Measurements from ENCODE around the gene JRKL.
"Not testable (repeated sequence)": the region's sequence is repeated elsewhere in the genome, so short reads cannot be mapped to it uniquely, and the experiment has no call there.

JRKL gene

GRCh38 chr11:96430668-96431067, 40.9 kb downstream of the JRKL start:
- no peak overlapping the region for H3K4me2 ChIP-seq (ENCODE audit: low read length)
- no peaks in the 10 kb centered on the region for H3K36me3 ChIP-seq (ENCODE audit: control insufficient read depth, insufficient read depth, low read length)
- no peak overlapping the region for H3K9ac ChIP-seq
- no peak overlapping the region for H3K27ac ChIP-seq
- TF ChIP-seq, protein P1, sequence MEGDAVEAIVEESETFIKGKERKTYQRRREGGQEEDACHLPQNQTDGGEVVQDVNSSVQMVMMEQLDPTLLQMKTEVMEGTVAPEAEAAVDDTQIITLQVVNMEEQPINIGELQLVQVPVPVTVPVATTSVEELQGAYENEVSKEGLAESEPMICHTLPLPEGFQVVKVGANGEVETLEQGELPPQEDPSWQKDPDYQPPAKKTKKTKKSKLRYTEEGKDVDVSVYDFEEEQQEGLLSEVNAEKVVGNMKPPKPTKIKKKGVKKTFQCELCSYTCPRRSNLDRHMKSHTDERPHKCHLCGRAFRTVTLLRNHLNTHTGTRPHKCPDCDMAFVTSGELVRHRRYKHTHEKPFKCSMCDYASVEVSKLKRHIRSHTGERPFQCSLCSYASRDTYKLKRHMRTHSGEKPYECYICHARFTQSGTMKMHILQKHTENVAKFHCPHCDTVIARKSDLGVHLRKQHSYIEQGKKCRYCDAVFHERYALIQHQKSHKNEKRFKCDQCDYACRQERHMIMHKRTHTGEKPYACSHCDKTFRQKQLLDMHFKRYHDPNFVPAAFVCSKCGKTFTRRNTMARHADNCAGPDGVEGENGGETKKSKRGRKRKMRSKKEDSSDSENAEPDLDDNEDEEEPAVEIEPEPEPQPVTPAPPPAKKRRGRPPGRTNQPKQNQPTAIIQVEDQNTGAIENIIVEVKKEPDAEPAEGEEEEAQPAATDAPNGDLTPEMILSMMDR (IDR thresholded peaks at IDR 0.05) = no peak
- no peak overlapping the region for H3K4me3 ChIP-seq (ENCODE audit: low read depth, low read length)
- H3K79me2 ChIP-seq = no peaks in the 10 kb centered on the region
- H3K9me3 ChIP-seq (ENCODE audit: control insufficient read depth, low read length) = no peaks in the 10 kb centered on the region
- no peak overlapping the region for H2AFZ ChIP-seq
- no peaks in the 10 kb centered on the region for H3K27me3 ChIP-seq (ENCODE audit: control insufficient read depth, insufficient read depth, low read length)
- H3K4me1 ChIP-seq = no peaks in the 10 kb centered on the region

GRCh38 chr11:96432654-96433053, 42.8 kb downstream of the JRKL start:
- not testable (repeated sequence) for H3K9me3 ChIP-seq (ENCODE audit: control insufficient read depth, low read length); H3K36me3 ChIP-seq (ENCODE audit: control insufficient read depth, insufficient read depth, low read length); H3K4me1 ChIP-seq; H3K27ac ChIP-seq; H2AFZ ChIP-seq; H3K9ac ChIP-seq; H3K4me2 ChIP-seq (ENCODE audit: low read length); H3K27me3 ChIP-seq (ENCODE audit: control insufficient read depth, insufficient read depth, low read length); H3K79me2 ChIP-seq; H3K4me3 ChIP-seq (ENCODE audit: low read depth, low read length)
